Natural killer cell (primary cell): Measurements from ENCODE around the gene HOXD4. TPM values are rescaled to one million over a fixed set of nuclear protein-coding genes. Genes with fewer than 3 reads are reported as not detected.

Source experiments
- ATAC-seq, 3 donors: fragments of 150-1000 bp in 2 of 3; fragments of 200-7000 bp in 1 of 3; cut with Tn5 transposase; 1 replicate in 1 of 3; 2 replicates in 2 of 3; pipeline ENCODE4 v1.10.0; 2021; ENCODE audit warnings: mild to moderate bottlenecking in 2 of 3, moderate library complexity in 2 of 3
- DNase-seq, 2 donors: peaks; one replicate each; pipeline versions ENCODE4 v3.0.0 to v3.0.0-alpha.2; 2013 to 2021; ENCODE audit warnings: mixed read lengths in 1 of 2
- H3K27ac ChIP-seq: one replicate; pipeline ENCODE4 v1.5.1; 2013; ENCODE audit warnings: mild to moderate bottlenecking, low read length
- H3K27me3 ChIP-seq: one replicate; pipeline ENCODE4 v1.6.1; 2013; ENCODE audit warnings: low read length; ENCODE audit not compliant: control insufficient read depth, insufficient read depth
- H3K36me3 ChIP-seq: one replicate; pipeline ENCODE4 v1.6.1; 2013; ENCODE audit warnings: low read length; ENCODE audit not compliant: control insufficient read depth, insufficient read depth
- H3K4me1 ChIP-seq: one replicate; pipeline ENCODE4 v1.6.1; 2013; ENCODE audit warnings: low read length; ENCODE audit not compliant: control insufficient read depth, insufficient read depth
- H3K4me3 ChIP-seq: one replicate; pipeline ENCODE4 v1.5.1; 2013; ENCODE audit warnings: low read length
- H3K9me3 ChIP-seq: one replicate; pipeline ENCODE4 v1.6.1; 2013; ENCODE audit warnings: low read length; ENCODE audit not compliant: control insufficient read depth, insufficient read depth
- H3K27ac Mint-ChIP-seq, 2 donors: one replicate each; pipeline ENCODE4 v1.8.0; 2022; ENCODE audit warnings: mild to moderate bottlenecking in 2 of 2, mixed read lengths in 2 of 2, moderate library complexity in 1 of 2
- H3K27me3 Mint-ChIP-seq, 2 donors: one replicate each; pipeline ENCODE4 v1.8.0; 2022; ENCODE audit warnings: low read depth in 2 of 2, mixed read lengths in 2 of 2
- H3K36me3 Mint-ChIP-seq: one replicate; pipeline ENCODE4 v1.8.0; 2022; ENCODE audit warnings: mixed read lengths
- H3K4me1 Mint-ChIP-seq, 2 donors: one replicate each; pipeline ENCODE4 v1.8.0; 2022; ENCODE audit warnings: mixed read lengths in 2 of 2
- H3K4me3 Mint-ChIP-seq: one replicate; pipeline ENCODE4 v1.8.0; 2022; ENCODE audit warnings: mild to moderate bottlenecking, moderate library complexity, mixed read lengths
- H3K9me3 Mint-ChIP-seq, 2 donors: one replicate each; pipeline ENCODE4 v1.8.0; 2022; ENCODE audit warnings: mixed read lengths in 2 of 2
- CTCF ChIP-seq: fragments of 200-600 bp; IDR thresholded peaks from one replicate; pipeline ENCODE4 v1.8.0; 2022; ENCODE audit warnings: antibody characterized with exemption
- WGBS: methylation state at CpG from one replicate; pipeline ENCODE4 v1.1.7; 2013; ENCODE audit warnings: missing lambda C conversion rate; ENCODE audit not compliant: insufficient coverage; 5-methylcytosine and 5-hydroxymethylcytosine counted together
- intact Hi-C: fragments of 100-400 bp; cut with micrococcal nuclease; formaldehyde crosslinking; loops from one replicate; pipeline ENCODE4 v1.14.2; 2022
- total RNA-seq, 4 donors: library from RNA; stranded (reverse); fragments of 120-200 nt in 1 of 4; gene quantifications; one replicate each; pipeline versions ENCODE4 v1.2.3 to v1.2.4, GENCODE V29; 2013 to 2022

Gene HOXD4
- total RNA-seq, 3 donors from 2014 or later (not counting 1 experiment from before 2014, with no cell fraction given): not detected

- peaks cover 66% of the 10 kb centered on the region for H3K27me3 ChIP-seq
- H3K4me3 ChIP-seq: no peak overlapping the region
- intact Hi-C loops: no loop called here
Observed at GRCh38 chr2:176163672-176164056, 12.3 kb downstream of the HOXD4 start.

GRCh38 chr2:176164201-176164600 is 12.9 kb downstream of the HOXD4 start:
- no peak for TF ChIP-seq CTCF
- Mint-ChIP-seq H3K36me3 (peaks cover 14% of the 10 kb centered on the region), H3K4me3 (no peak overlapping the region), H3K9me3 (peaks cover 0 to 2% of the 10 kb centered on the region in 2 donors), H3K4me1 (peaks cover 0 to 8% of the 10 kb centered on the region in 2 donors), H3K27me3 (peaks cover 61 to 64% of the 10 kb centered on the region in 2 donors), H3K27ac (no peak overlapping the region)
- Histone ChIP-seq H3K4me3 (no peak overlapping the region), H3K36me3 (no peaks in the 10 kb centered on the region), H3K4me1 (no peaks in the 10 kb centered on the region), H3K9me3 (peaks cover 7% of the 10 kb centered on the region), H3K27me3 (peaks cover 68% of the 10 kb centered on the region), H3K27ac (no peak overlapping the region)
- DNase-seq: no peak
- intact Hi-C loops: no loop called here
- WGBS: 17% methylated on average over 13 of the region's 13 CpGs
- no peak for ATAC-seq

More at GRCh38 chr2:176163672-176164056, 12.3 kb downstream of the HOXD4 start:
- H3K27me3 Mint-ChIP-seq: peaks cover 61 to 64% of the 10 kb centered on the region in 2 donors
- no peak for TF ChIP-seq CTCF
- H3K4me1 ChIP-seq: no peaks in the 10 kb centered on the region
- no peak overlapping the region for H3K27ac Mint-ChIP-seq
- ATAC-seq (no peak), DNase-seq (no peak)
- H3K27ac ChIP-seq: no peak overlapping the region
- no peak overlapping the region for H3K4me3 Mint-ChIP-seq
- WGBS: 7% methylated on average over 9 of the region's 12 CpGs
- peaks cover 7% of the 10 kb centered on the region for H3K9me3 ChIP-seq
- H3K36me3 Mint-ChIP-seq: peaks cover 14% of the 10 kb centered on the region
- peaks cover 0 to 8% of the 10 kb centered on the region in 2 donors for H3K4me1 Mint-ChIP-seq
- H3K9me3 Mint-ChIP-seq: peaks cover 0 to 2% of the 10 kb centered on the region in 2 donors
- H3K36me3 ChIP-seq: no peaks in the 10 kb centered on the region

GRCh38 chr2:176164611-176165369 is 13.4 kb downstream of the HOXD4 start:
- Mint-ChIP-seq H3K36me3 (peaks cover 14% of the 10 kb centered on the region), H3K4me3 (no peak overlapping the region), H3K9me3 (peaks cover 0 to 2% of the 10 kb centered on the region in 2 donors), H3K27ac (no peak overlapping the region), H3K4me1 (peaks cover 0 to 8% of the 10 kb centered on the region in 2 donors), H3K27me3 (peaks cover 65 to 70% of the 10 kb centered on the region in 2 donors)
- TF ChIP-seq CTCF: no peak
- H3K9me3 ChIP-seq: peaks cover 7% of the 10 kb centered on the region
- H3K27me3 ChIP-seq: peaks cover 62% of the 10 kb centered on the region
- H3K4me1 ChIP-seq: no peaks in the 10 kb centered on the region
- H3K27ac ChIP-seq: no peak overlapping the region
- intact Hi-C loops: no loop called here
- no peaks in the 10 kb centered on the region for H3K36me3 ChIP-seq
- H3K4me3 ChIP-seq: no peak overlapping the region
- ATAC-seq (no peak), DNase-seq (no peak)
- WGBS: 6% methylated on average over 52 of the region's 52 CpGs
